ENCODE measurements around the gene HACE1. TPM values are rescaled to one million over a fixed set of nuclear protein-coding genes. Genes with fewer than 3 reads are reported as not detected.

HACE1 gene
- total RNA-seq, 4 donors from 2014 or later = 3.6 to 9.0 (median 5.1) TPM

DNA sequence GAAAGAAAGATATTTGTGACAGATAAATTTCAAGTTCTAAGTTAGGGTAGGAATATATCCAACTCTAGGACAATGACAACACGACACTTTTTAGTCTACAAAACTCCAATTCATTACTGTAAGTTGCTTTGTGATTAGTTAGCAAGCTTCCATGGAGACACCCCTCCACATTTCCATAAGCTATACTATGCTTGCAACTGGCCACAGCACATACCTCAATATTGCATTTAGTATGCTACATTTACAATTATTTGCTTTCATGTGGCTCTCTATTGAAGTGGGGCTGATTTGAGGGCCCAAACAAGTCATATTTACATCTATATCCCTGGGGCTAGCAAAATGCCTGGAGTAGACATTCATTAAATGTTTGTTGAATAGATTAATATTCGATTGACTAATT is 129.3 kb downstream of the HACE1 start:
- Histone ChIP-seq H3K4me1 (no peaks in the 10 kb centered on the region), H3K9me3 (no peaks in the 10 kb centered on the region), H3K27ac (no peak overlapping the region), H3K4me3 (no peak overlapping the region), H3K27me3 (no peaks in the 10 kb centered on the region), H3K36me3 (peaks cover 0 to 8% of the 10 kb centered on the region in 2 donors)
- no peak for ATAC-seq
- in situ Hi-C loops (cut with MboI; ENCODE audit: low sequenced_read_pairs in 4 of 4) = no loop called here
- no peak for DNase-seq
- TF ChIP-seq CTCF (IDR thresholded peaks at IDR 0.05 in 4 of 5, conservative IDR thresholded peaks at IDR 0.05 in 1 of 5) (no peak), POLR2A (IDR thresholded peaks at IDR 0.05) (no peak)
- intact Hi-C loops (cut with DNase I; ENCODE audit: low total_unique reads) = no loop called here

DNA sequence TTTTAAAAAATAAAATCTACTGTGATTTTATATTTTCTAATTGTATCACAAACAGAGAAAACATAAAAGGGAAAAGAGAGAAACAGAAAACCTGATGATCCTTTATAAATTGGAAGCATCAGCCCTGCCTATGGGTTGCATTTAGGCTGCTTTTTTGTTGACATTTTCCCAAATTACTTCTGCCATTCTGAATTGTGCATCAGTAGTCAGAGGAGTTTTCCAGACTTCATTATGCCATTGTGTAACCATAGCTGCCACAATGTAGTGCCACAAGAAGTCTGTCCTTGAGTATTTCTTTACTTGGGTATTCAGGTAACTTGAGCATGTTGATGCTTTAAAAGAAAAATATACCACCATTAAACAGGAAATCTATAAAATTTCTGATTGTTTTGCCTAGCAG is 130.3 kb downstream of the HACE1 start:
- no peaks in the 10 kb centered on the region for H3K9me3 ChIP-seq
- H3K36me3 ChIP-seq = peaks cover 0 to 8% of the 10 kb centered on the region in 2 donors
- no peak overlapping the region for H3K4me3 ChIP-seq
- H3K4me1 ChIP-seq = no peaks in the 10 kb centered on the region
- TF ChIP-seq CTCF (IDR thresholded peaks at IDR 0.05 in 4 of 5, conservative IDR thresholded peaks at IDR 0.05 in 1 of 5) = no peak
- TF ChIP-seq POLR2A (IDR thresholded peaks at IDR 0.05) = no peak
- H3K27ac ChIP-seq = no peak overlapping the region
- no peaks in the 10 kb centered on the region for H3K27me3 ChIP-seq
- in situ Hi-C loops (cut with MboI; ENCODE audit: low sequenced_read_pairs in 4 of 4) = no loop called here
- no peak for ATAC-seq
- intact Hi-C loops (cut with DNase I; ENCODE audit: low total_unique reads) = no loop called here
- DNase-seq = no peak

DNA sequence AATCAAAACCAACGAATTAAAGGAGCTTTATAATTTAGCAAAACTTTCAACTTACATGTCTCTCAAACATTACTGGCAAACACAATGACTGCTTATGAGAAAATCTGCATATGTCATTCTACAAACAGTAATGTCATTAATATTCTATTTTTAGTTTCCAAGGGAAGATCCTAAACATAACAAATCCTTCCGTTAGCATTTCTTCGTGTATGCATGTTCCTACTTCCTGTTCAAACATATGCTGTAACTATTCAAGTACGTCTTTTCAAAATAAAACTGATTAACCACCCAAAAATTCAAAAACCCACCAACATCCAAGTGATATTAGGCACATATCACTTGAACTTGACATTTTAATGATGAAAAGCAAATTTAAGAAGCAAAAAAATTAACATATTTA is 131.3 kb downstream of the HACE1 start:
- Histone ChIP-seq H3K4me3 (no peak overlapping the region), H3K9me3 (no peaks in the 10 kb centered on the region), H3K36me3 (peaks cover 0 to 8% of the 10 kb centered on the region in 2 donors), H3K4me1 (no peaks in the 10 kb centered on the region), H3K27ac (no peak overlapping the region), H3K27me3 (no peaks in the 10 kb centered on the region)
- DNase-seq (no peak), ATAC-seq (no peak)
- intact Hi-C loops (cut with DNase I; ENCODE audit: low total_unique reads) = no loop called here
- in situ Hi-C loops (cut with MboI; ENCODE audit: low sequenced_read_pairs in 4 of 4) = no loop called here
- no peak for TF ChIP-seq CTCF (IDR thresholded peaks at IDR 0.05 in 4 of 5, conservative IDR thresholded peaks at IDR 0.05 in 1 of 5)
- TF ChIP-seq POLR2A (IDR thresholded peaks at IDR 0.05) = no peak

GRCh38 chr6:104718672-104719071 is 141.0 kb downstream of the HACE1 start:
- Histone ChIP-seq H3K27me3 (no peaks in the 10 kb centered on the region), H3K9me3 (no peaks in the 10 kb centered on the region), H3K4me1 (no peaks in the 10 kb centered on the region), H3K4me3 (no peak overlapping the region), H3K27ac (no peak overlapping the region), H3K36me3 (no peaks in the 10 kb centered on the region)
- ATAC-seq (no peak), DNase-seq (no peak)
- intact Hi-C loops (cut with DNase I; ENCODE audit: low total_unique reads) = no loop called here
- TF ChIP-seq POLR2A (IDR thresholded peaks at IDR 0.05) = no peak
- TF ChIP-seq CTCF (IDR thresholded peaks at IDR 0.05 in 4 of 5, conservative IDR thresholded peaks at IDR 0.05 in 1 of 5) = no peak
- in situ Hi-C loops (cut with MboI; ENCODE audit: low sequenced_read_pairs in 4 of 4) = no loop called here

DNA sequence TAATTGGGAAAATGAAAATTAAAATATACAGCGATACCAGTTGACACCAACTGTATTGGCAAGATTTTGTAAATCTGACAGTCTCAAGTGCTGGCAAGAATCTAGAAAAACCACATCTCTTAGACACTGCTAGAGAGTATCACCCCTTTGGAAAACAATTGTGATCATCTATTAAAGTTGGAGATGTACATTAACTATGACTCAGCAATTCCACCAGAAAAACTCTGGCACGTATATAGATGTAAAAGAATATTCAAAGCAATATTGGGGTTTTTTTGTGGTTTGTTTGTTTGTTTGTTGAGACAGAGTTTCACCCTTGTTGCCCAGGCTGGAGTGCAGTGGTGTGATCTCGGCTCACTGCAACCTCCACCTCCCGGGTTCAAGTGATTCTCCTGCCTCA is 142.9 kb downstream of the HACE1 start:
- H3K4me3 ChIP-seq = no peak overlapping the region
- intact Hi-C loops (cut with DNase I; ENCODE audit: low total_unique reads) (no loop called here), in situ Hi-C loops (cut with MboI; ENCODE audit: low sequenced_read_pairs in 4 of 4) (no loop called here)
- no peak for DNase-seq
- H3K9me3 ChIP-seq = no peaks in the 10 kb centered on the region
- ATAC-seq = no peak
- no peak for TF ChIP-seq POLR2A (IDR thresholded peaks at IDR 0.05)
- no peak for TF ChIP-seq CTCF (IDR thresholded peaks at IDR 0.05 in 4 of 5, conservative IDR thresholded peaks at IDR 0.05 in 1 of 5)
- H3K27me3 ChIP-seq = no peaks in the 10 kb centered on the region
- H3K36me3 ChIP-seq = no peaks in the 10 kb centered on the region
- no peaks in the 10 kb centered on the region for H3K4me1 ChIP-seq
- H3K27ac ChIP-seq = no peak overlapping the region

All from gastrocnemius medialis (tissue), 4 donors.